ENCODE results near the gene LAMP2. TPM values are rescaled to one million over a fixed set of nuclear protein-coding genes. Genes with fewer than 3 reads are reported as not detected.

The LAMP2 gene
- total RNA-seq (27.1 TPM), polyA plus RNA-seq (100 to 1,000 TPM in 3 of 4 donors, 10 to 100 TPM in 1; 92.2 to 128 (median 117) TPM)

DNA sequence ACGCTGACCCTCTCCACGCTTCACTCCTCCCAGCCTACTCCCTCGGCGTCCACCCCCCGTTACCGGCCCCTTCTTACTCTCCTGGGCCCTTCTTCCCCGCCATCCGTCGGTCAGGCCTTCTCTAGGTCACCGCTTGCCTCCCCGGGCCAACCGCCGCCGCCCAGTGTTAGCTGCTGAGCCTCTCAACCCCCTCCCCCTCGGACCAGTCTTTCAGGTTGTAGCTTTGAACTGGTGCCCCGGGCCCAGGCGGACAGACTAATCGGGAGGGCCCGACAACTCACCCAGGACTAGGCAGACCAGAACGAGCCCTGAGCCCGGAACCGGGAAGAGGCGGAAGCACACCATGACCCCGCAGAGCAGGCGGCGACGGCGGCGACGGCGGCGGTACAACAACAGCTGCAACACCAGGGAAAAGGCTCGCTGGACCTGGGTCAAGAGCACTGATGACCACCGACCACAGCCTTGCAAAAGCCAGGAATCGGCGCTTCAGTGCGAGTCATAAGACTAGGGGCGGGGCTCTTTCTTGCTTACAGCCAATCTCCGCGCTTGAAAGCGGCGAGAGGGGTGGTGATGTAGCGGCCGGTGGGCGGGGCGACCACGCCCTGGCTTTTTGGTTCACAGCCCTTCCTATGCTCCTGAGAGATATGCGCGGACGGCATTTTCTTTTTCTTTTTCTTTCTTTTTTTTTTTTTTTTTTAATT is at the start of gene LAMP2:
Gene LAMP2 (minus strand): TSS at position 472 of the 701 bp plus-strand sequence. CDS start 127 bp downstream, at position 345.
- peak; percentile 76 to 86 (median 78) for DNase-seq
- H3K9me3 ChIP-seq (ENCODE audit: control insufficient read depth in 2 of 2, low read length in 2 of 2), result no peaks in the 10 kb centered on the region
- Mint-ChIP-seq H3K27ac (peak within 1 kb of the TSS; percentile 91 to 95 (median 95)), H3K27me3 (no peaks in the 10 kb centered on the region), H3K4me3 (peak within 1 kb of the TSS; percentile 93 to 96 (median 96)), H3K4me1 (peaks cover 0 to 42% (median 26%) of the 10 kb centered on the region in 4 donors), H3K36me3 (no peaks in the 10 kb centered on the region), H3K9me3 (peaks cover 0 to 2% (median 0%) of the 10 kb centered on the region in 7 donors)
- H3K27ac ChIP-seq (ENCODE audit: insufficient read depth, low read length, poor library complexity, severe bottlenecking), result peak within 1 kb of the TSS; percentile 76
- peak; percentile 98 for ATAC-seq (ENCODE audit: low read depth in 2 of 2)
- peak within 1 kb of the TSS; percentile 84 for H3K4me3 ChIP-seq (ENCODE audit: low read depth, low read length)
- H3K27me3 ChIP-seq (ENCODE audit: control insufficient read depth, insufficient read depth, low read length), result no peaks in the 10 kb centered on the region
- H3K36me3 ChIP-seq (ENCODE audit: control insufficient read depth, insufficient read depth, low read length), result no peaks in the 10 kb centered on the region
- peaks cover 7% of the 10 kb centered on the region for H3K4me1 ChIP-seq (ENCODE audit: control insufficient read depth, insufficient read depth, low read length, poor library complexity, severe bottlenecking)

DNA sequence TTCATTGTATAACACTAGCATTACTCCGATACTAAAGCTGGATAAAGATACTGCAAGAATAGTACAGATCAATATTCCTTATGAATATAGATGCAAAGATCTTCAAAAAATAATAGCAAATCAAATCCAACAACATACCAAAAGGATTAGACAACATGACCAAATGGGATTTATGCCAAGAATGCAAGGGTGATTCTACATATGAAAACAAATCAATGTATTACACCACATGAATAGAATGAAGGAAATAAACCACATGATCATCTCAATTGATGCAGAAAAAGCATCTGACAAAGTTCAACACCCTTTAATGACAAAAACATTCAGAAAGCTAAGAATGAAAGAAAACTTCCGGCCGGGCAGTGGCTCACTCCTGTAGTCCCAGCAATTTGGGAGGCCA is 48.8 kb upstream of the LAMP2 start:
- Histone ChIP-seq H3K27me3 (ENCODE audit: control insufficient read depth, insufficient read depth, low read length) (no peaks in the 10 kb centered on the region), H3K36me3 (ENCODE audit: control insufficient read depth, insufficient read depth, low read length) (no peaks in the 10 kb centered on the region), H3K4me1 (ENCODE audit: control insufficient read depth, insufficient read depth, low read length, poor library complexity, severe bottlenecking) (no peaks in the 10 kb centered on the region), H3K27ac (ENCODE audit: insufficient read depth, low read length, poor library complexity, severe bottlenecking) (no peak overlapping the region), H3K9me3 (ENCODE audit: control insufficient read depth in 2 of 2, low read length in 2 of 2) (no peaks in the 10 kb centered on the region), H3K4me3 (ENCODE audit: low read depth, low read length) (no peak overlapping the region)
- no peaks in the 10 kb centered on the region for H3K9me3 Mint-ChIP-seq
- H3K27ac Mint-ChIP-seq, result no peak overlapping the region
- no peak for ATAC-seq (ENCODE audit: low read depth in 2 of 2)
- no peak for DNase-seq
- no peaks in the 10 kb centered on the region for H3K27me3 Mint-ChIP-seq
- H3K4me3 Mint-ChIP-seq, result no peak overlapping the region
- H3K36me3 Mint-ChIP-seq, result peaks cover 4% of the 10 kb centered on the region
- H3K4me1 Mint-ChIP-seq, result peaks cover 0 to 8% (median 5%) of the 10 kb centered on the region in 4 donors

DNA sequence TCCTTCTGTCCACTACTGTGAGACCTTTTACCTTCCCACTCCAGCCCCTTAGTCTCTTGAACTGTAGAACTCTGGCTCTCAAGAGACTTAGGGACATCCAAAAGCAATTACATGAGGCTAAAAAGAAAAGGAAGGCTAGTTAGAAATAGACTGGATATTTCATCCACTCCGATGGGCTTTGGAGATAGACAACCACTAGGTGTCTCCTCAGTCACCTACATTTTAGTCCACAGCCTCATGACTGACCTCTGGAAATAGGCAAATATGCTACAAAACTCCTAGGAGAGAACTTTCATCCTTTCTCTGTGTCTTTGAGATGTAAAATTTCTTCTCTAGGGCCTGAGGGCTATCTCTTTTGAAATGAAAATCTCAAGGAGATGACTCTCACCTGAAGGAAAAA is 45.1 kb upstream of the LAMP2 start:
- H3K27ac Mint-ChIP-seq, result no peak overlapping the region
- H3K27me3 Mint-ChIP-seq, result no peaks in the 10 kb centered on the region
- H3K36me3 ChIP-seq (ENCODE audit: control insufficient read depth, insufficient read depth, low read length), result no peaks in the 10 kb centered on the region

DNA sequence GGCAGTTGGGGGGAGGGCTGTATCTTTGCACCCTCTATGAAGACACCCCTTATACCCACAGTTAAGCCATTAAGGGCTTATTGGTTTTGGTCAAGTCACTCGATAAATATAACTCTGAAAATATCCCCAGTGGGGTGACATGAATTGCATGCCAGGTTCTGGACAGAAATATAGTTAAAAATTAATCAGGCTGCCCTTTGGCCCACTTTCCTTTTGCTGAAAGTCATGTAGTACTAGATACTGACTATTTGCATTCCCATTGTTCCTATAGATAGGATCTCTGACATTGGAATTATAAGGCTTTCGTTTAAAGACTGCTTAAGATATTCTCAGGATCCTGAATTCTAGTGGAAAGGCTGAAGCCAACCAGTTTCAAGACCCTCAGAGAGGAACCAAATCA is 43.5 kb upstream of the LAMP2 start:
- Mint-ChIP-seq H3K9me3 (no peaks in the 10 kb centered on the region), H3K4me1 (peaks cover 0 to under 1% (median 0%) of the 10 kb centered on the region in 4 donors), H3K36me3 (no peaks in the 10 kb centered on the region), H3K4me3 (no peak overlapping the region), H3K27me3 (no peaks in the 10 kb centered on the region), H3K27ac (no peak overlapping the region)
- H3K4me3 ChIP-seq (ENCODE audit: low read depth, low read length), result no peak overlapping the region
- H3K36me3 ChIP-seq (ENCODE audit: control insufficient read depth, insufficient read depth, low read length), result no peaks in the 10 kb centered on the region
- H3K4me1 ChIP-seq (ENCODE audit: control insufficient read depth, insufficient read depth, low read length, poor library complexity, severe bottlenecking), result no peaks in the 10 kb centered on the region
- no peaks in the 10 kb centered on the region for H3K9me3 ChIP-seq (ENCODE audit: control insufficient read depth in 2 of 2, low read length in 2 of 2)
- no peak for ATAC-seq (ENCODE audit: low read depth in 2 of 2)
- no peak for DNase-seq
- no peaks in the 10 kb centered on the region for H3K27me3 ChIP-seq (ENCODE audit: control insufficient read depth, insufficient read depth, low read length)
- H3K27ac ChIP-seq (ENCODE audit: insufficient read depth, low read length, poor library complexity, severe bottlenecking), result no peak overlapping the region

More for the DNA sequence above, 45.1 kb upstream of the LAMP2 start:
- Mint-ChIP-seq H3K36me3 (no peaks in the 10 kb centered on the region), H3K4me3 (no peak overlapping the region), H3K4me1 (peaks cover 0 to 5% (median 4%) of the 10 kb centered on the region in 4 donors), H3K9me3 (no peaks in the 10 kb centered on the region)
- Histone ChIP-seq H3K27ac (ENCODE audit: insufficient read depth, low read length, poor library complexity, severe bottlenecking) (no peak overlapping the region), H3K9me3 (ENCODE audit: control insufficient read depth in 2 of 2, low read length in 2 of 2) (no peaks in the 10 kb centered on the region), H3K27me3 (ENCODE audit: control insufficient read depth, insufficient read depth, low read length) (no peaks in the 10 kb centered on the region), H3K4me3 (ENCODE audit: low read depth, low read length) (no peak overlapping the region), H3K4me1 (ENCODE audit: control insufficient read depth, insufficient read depth, low read length, poor library complexity, severe bottlenecking) (no peaks in the 10 kb centered on the region)
- ATAC-seq (ENCODE audit: low read depth in 2 of 2) (no peak), DNase-seq (peak in 1 of 3 donors; percentile 8)

GRCh38 chrX:120512222-120512621 is 43.1 kb upstream of the LAMP2 start:
- H3K36me3 ChIP-seq (ENCODE audit: control insufficient read depth, insufficient read depth, low read length), result no peaks in the 10 kb centered on the region
- Mint-ChIP-seq H3K27ac (no peak overlapping the region), H3K4me1 (no peaks in the 10 kb centered on the region), H3K4me3 (no peak overlapping the region), H3K27me3 (no peaks in the 10 kb centered on the region), H3K36me3 (no peaks in the 10 kb centered on the region), H3K9me3 (no peaks in the 10 kb centered on the region)
- no peaks in the 10 kb centered on the region for H3K4me1 ChIP-seq (ENCODE audit: control insufficient read depth, insufficient read depth, low read length, poor library complexity, severe bottlenecking)
- no peaks in the 10 kb centered on the region for H3K27me3 ChIP-seq (ENCODE audit: control insufficient read depth, insufficient read depth, low read length)
- H3K4me3 ChIP-seq (ENCODE audit: low read depth, low read length), result no peak overlapping the region
- no peaks in the 10 kb centered on the region for H3K9me3 ChIP-seq (ENCODE audit: control insufficient read depth in 2 of 2, low read length in 2 of 2)
- no peak overlapping the region for H3K27ac ChIP-seq (ENCODE audit: insufficient read depth, low read length, poor library complexity, severe bottlenecking)
- DNase-seq, result no peak
- ATAC-seq (ENCODE audit: low read depth in 2 of 2), result no peak

DNA sequence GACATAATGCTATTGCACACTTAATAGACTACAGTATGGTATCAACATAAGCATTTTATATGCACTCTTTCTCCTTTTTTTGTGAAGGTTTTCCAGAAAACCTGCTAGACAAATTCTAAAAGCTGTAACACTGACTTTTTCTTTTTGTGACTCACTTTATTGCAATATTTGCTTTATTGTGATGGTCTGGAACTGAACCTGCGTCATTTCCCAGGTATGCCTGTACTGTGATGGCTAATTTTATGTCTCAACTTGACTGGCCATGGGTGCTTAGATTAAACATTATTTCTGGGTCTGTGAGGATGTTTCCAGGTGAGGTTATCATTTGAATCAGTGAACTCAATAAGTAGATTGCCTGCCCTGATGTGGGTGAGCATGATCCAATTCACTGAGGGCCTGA is 35.5 kb upstream of the LAMP2 start:
- DNase-seq (no peak), ATAC-seq (ENCODE audit: low read depth in 2 of 2) (no peak)
- Mint-ChIP-seq H3K4me3 (no peak overlapping the region), H3K27ac (no peak overlapping the region), H3K9me3 (peaks cover 0 to 2% (median 0%) of the 10 kb centered on the region in 7 donors), H3K36me3 (no peaks in the 10 kb centered on the region), H3K27me3 (no peaks in the 10 kb centered on the region), H3K4me1 (no peaks in the 10 kb centered on the region)
- Histone ChIP-seq H3K4me3 (ENCODE audit: low read depth, low read length) (no peak overlapping the region), H3K27me3 (ENCODE audit: control insufficient read depth, insufficient read depth, low read length) (no peaks in the 10 kb centered on the region), H3K9me3 (ENCODE audit: control insufficient read depth in 2 of 2, low read length in 2 of 2) (no peaks in the 10 kb centered on the region), H3K27ac (ENCODE audit: insufficient read depth, low read length, poor library complexity, severe bottlenecking) (no peak overlapping the region), H3K36me3 (ENCODE audit: control insufficient read depth, insufficient read depth, low read length) (no peaks in the 10 kb centered on the region), H3K4me1 (ENCODE audit: control insufficient read depth, insufficient read depth, low read length, poor library complexity, severe bottlenecking) (no peaks in the 10 kb centered on the region)

GRCh38 chrX:120499301-120500072 is 30.4 kb upstream of the LAMP2 start:
- Histone ChIP-seq H3K9me3 (ENCODE audit: control insufficient read depth in 2 of 2, low read length in 2 of 2) (no peaks in the 10 kb centered on the region), H3K27me3 (ENCODE audit: control insufficient read depth, insufficient read depth, low read length) (no peaks in the 10 kb centered on the region), H3K4me3 (ENCODE audit: low read depth, low read length) (no peak overlapping the region), H3K36me3 (ENCODE audit: control insufficient read depth, insufficient read depth, low read length) (no peaks in the 10 kb centered on the region), H3K27ac (ENCODE audit: insufficient read depth, low read length, poor library complexity, severe bottlenecking) (no peak overlapping the region), H3K4me1 (ENCODE audit: control insufficient read depth, insufficient read depth, low read length, poor library complexity, severe bottlenecking) (no peaks in the 10 kb centered on the region)
- no peak for ATAC-seq (ENCODE audit: low read depth in 2 of 2)
- DNase-seq, result no peak
- Mint-ChIP-seq H3K27me3 (no peaks in the 10 kb centered on the region), H3K9me3 (peaks cover 0 to 2% (median 0%) of the 10 kb centered on the region in 7 donors), H3K36me3 (no peaks in the 10 kb centered on the region), H3K4me1 (peaks cover 0 to 8% (median 5%) of the 10 kb centered on the region in 4 donors), H3K27ac (no peak overlapping the region), H3K4me3 (no peak overlapping the region)
